Neural progenitor cell (in vitro differentiated cells): ENCODE data around the gene CAND2.

ENCODE experiments used
- EZH2 ChIP-seq: fragments of 200-600 bp; sonication (generic); IDR thresholded peaks from 2 replicates; pipeline ENCODE4 v1.6.1; 2017; ENCODE audit warnings: antibody characterized with exemption, mild to moderate bottlenecking, moderate library complexity
- TF ChIP-seq, protein P1 (sequence below): fragments of 200-600 bp; sonication (generic); IDR thresholded peaks from 2 replicates; pipeline ENCODE4 v1.5.1; 2017; ENCODE audit warnings: antibody characterized with exemption, mild to moderate bottlenecking

DNA sequence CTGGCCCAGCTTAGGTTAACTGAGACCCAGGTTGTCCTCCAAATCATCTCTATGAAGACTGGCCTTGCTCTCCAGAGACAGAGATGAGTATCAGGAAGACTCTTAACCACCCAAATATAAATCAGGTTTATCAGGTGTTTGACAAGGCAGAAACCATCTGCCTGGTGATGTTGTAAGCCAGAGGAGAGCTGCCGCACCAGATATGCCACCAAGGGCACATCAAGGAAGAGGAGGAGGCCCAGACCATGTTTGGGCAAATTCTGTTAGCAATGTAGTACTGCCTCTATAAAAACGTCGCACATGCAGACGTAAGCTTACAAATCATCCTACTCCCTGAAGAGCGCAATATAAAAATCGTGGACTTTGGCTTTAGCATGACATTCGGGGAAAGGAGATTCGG, 65.9 kb downstream of the CAND2 start:
- TF ChIP-seq, protein P1, sequence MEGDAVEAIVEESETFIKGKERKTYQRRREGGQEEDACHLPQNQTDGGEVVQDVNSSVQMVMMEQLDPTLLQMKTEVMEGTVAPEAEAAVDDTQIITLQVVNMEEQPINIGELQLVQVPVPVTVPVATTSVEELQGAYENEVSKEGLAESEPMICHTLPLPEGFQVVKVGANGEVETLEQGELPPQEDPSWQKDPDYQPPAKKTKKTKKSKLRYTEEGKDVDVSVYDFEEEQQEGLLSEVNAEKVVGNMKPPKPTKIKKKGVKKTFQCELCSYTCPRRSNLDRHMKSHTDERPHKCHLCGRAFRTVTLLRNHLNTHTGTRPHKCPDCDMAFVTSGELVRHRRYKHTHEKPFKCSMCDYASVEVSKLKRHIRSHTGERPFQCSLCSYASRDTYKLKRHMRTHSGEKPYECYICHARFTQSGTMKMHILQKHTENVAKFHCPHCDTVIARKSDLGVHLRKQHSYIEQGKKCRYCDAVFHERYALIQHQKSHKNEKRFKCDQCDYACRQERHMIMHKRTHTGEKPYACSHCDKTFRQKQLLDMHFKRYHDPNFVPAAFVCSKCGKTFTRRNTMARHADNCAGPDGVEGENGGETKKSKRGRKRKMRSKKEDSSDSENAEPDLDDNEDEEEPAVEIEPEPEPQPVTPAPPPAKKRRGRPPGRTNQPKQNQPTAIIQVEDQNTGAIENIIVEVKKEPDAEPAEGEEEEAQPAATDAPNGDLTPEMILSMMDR: no peak
- no peak for TF ChIP-seq EZH2
